HepG2 (cell line): ENCODE results near the gene GPSM1. TPM values are rescaled to one million over a fixed set of nuclear protein-coding genes. Genes with fewer than 3 reads are reported as not detected.

Experiments used
- BCL6 ChIP-seq: IDR thresholded peaks from 2 replicates; pipeline ENCODE4 v1.6.1; 2016; ENCODE audit warnings: missing genetic modification reagents, missing compliant biosample characterization
- CBX5 ChIP-seq: sonication (generic); formaldehyde crosslinking; IDR thresholded peaks from 2 replicates; pipeline ENCODE4 v1.4.0; 2020; ENCODE audit warnings: missing genetic modification reagents, borderline replicate concordance
- EP300 ChIP-seq, 3 experiments: sonication (generic) in 1 of 3; formaldehyde crosslinking in 1 of 3; IDR thresholded peaks; 2 replicates each; pipeline versions ENCODE4 v1.5.1 to v1.6.1; 2011 to 2020; ENCODE audit warnings: low read depth in 2 of 3, low read length in 2 of 3, borderline replicate concordance in 1 of 3, improper control_type of control experiment in 1 of 3, mild to moderate bottlenecking in 1 of 3, missing genetic modification reagents in 1 of 3, moderate library complexity in 1 of 3
- GABPA ChIP-seq, 2 experiments: IDR thresholded peaks; 2 replicates each; pipeline ENCODE4 v1.6.1; 2011 to 2016; ENCODE audit warnings: low read depth in 2 of 2, low read length in 1 of 2, missing biosample characterization in 1 of 2, missing genetic modification characterization in 1 of 2
- HNF4G ChIP-seq, 2 experiments: sonication (generic) in 1 of 2; formaldehyde crosslinking in 1 of 2; IDR thresholded peaks; 2 replicates each; pipeline versions ENCODE4 v1.4.0 to v1.6.1; 2011 to 2020; ENCODE audit warnings: borderline replicate concordance in 2 of 2, low read depth in 2 of 2, mild to moderate bottlenecking in 2 of 2, low read length in 1 of 2, missing genetic modification reagents in 1 of 2, moderate library complexity in 1 of 2
- RFX1 ChIP-seq: fragments of 450-650 bp; IDR thresholded peaks from 2 replicates; pipeline ENCODE4 v1.6.1; 2017
- SMAD1 ChIP-seq: sonication (generic); formaldehyde crosslinking; IDR thresholded peaks from 2 replicates; pipeline ENCODE4 v1.4.0; 2020; ENCODE audit warnings: missing genetic modification reagents, low read depth, mild to moderate bottlenecking, borderline replicate concordance
- SP5 ChIP-seq: IDR thresholded peaks from 2 replicates; pipeline ENCODE4 v1.6.1; 2016; ENCODE audit warnings: low read depth, borderline replicate concordance
- TARDBP ChIP-seq: sonication (generic); formaldehyde crosslinking; IDR thresholded peaks from 2 replicates; pipeline ENCODE4 v1.8.0; 2022; ENCODE audit warnings: mild to moderate bottlenecking, missing genetic modification reagents
- WIZ ChIP-seq: sonication (generic); formaldehyde crosslinking; IDR thresholded peaks from 2 replicates; pipeline ENCODE4 v1.5.1; 2020; ENCODE audit warnings: mild to moderate bottlenecking, missing genetic modification reagents
- ZFP37 ChIP-seq: sonication (generic); formaldehyde crosslinking; IDR thresholded peaks from 2 replicates; pipeline ENCODE4 v1.4.0; 2020; ENCODE audit warnings: missing genetic modification reagents, borderline replicate concordance
- ZFYVE20 ChIP-seq: sonication (generic); formaldehyde crosslinking; IDR thresholded peaks from 2 replicates; pipeline ENCODE4 v1.8.0; 2023; ENCODE audit warnings: low read depth, mild to moderate bottlenecking, moderate library complexity, missing genetic modification reagents, borderline replicate concordance
- ZNF180 ChIP-seq: sonication (generic); formaldehyde crosslinking; IDR thresholded peaks from 2 replicates; pipeline ENCODE4 v1.4.0; 2020; ENCODE audit warnings: low read depth, missing genetic modification reagents, borderline replicate concordance
- ZNF205 ChIP-seq: IDR thresholded peaks from 2 replicates; pipeline ENCODE4 v1.6.1; 2018; ENCODE audit warnings: missing biosample characterization, missing genetic modification reagents
- ZNF224 ChIP-seq: sonication (generic); formaldehyde crosslinking; IDR thresholded peaks from 2 replicates; pipeline ENCODE4 v1.5.0; 2020; ENCODE audit warnings: mild to moderate bottlenecking, missing genetic modification reagents
- ZNF350 ChIP-seq: sonication (generic); formaldehyde crosslinking; IDR thresholded peaks from 2 replicates; pipeline ENCODE4 v1.4.0; 2020; ENCODE audit warnings: mild to moderate bottlenecking, low read depth, missing genetic modification reagents, borderline replicate concordance
- ZNF367 ChIP-seq: sonication (generic); formaldehyde crosslinking; IDR thresholded peaks from 2 replicates; pipeline ENCODE4 v1.4.0; 2020; ENCODE audit warnings: missing genetic modification reagents, borderline replicate concordance
- ZNF761 ChIP-seq: sonication (generic); formaldehyde crosslinking; conservative IDR thresholded peaks from 2 replicates; pipeline ENCODE4 v1.4.0; 2020; ENCODE audit warnings: mild to moderate bottlenecking, missing genetic modification reagents
- polyA plus RNA-seq, 8 experiments: library from polyadenylated mRNA; depleted of rRNA in 3 of 8; stranded (reverse) in 7 of 8; unstranded in 1 of 8; fragments of >200 nt; fragmentation: Illumina TruSeq in 4 of 8; extraction: Trizol in 4 of 8; gene quantifications; 2 replicates each; pipeline versions ENCODE4 v1.2.1 to v1.2.3, GENCODE V29; 2011 to 2016; ENCODE audit warnings: low read depth in 4 of 8, missing spikeins in 1 of 8, mixed read lengths in 1 of 8; ENCODE audit not compliant: insufficient read depth in 1 of 8
- total RNA-seq, 5 experiments: library from RNA; depleted of rRNA; stranded (reverse); fragments of >200 nt; fragmentation: Illumina TruSeq; extraction: Trizol; gene quantifications; 2 replicates each; pipeline ENCODE4 v1.2.3, GENCODE V29; 2016; ENCODE audit warnings: low read depth in 1 of 5
- TF ChIP-seq, protein P1 (sequence below): sonication (generic); formaldehyde crosslinking; IDR thresholded peaks from 2 replicates; pipeline ENCODE4 v1.4.0; 2020; ENCODE audit warnings: mild to moderate bottlenecking, missing genetic modification reagents
- TF ChIP-seq, protein P2 (sequence below): IDR thresholded peaks from 2 replicates; pipeline ENCODE4 v1.4.0; 2020; ENCODE audit warnings: mild to moderate bottlenecking, missing genetic modification reagents
- TF ChIP-seq, protein P3 (sequence below): sonication (generic); formaldehyde crosslinking; IDR thresholded peaks from 2 replicates; pipeline ENCODE4 v1.5.0; 2020; ENCODE audit warnings: missing genetic modification reagents, mild to moderate bottlenecking, borderline replicate concordance

GPSM1 gene
- total and polyA plus RNA-seq, 2 of the 13 experiments (the other 11 are each of a cell fraction or from before 2014, with no cell fraction given): 1.0 to 2.4 TPM

DNA sequence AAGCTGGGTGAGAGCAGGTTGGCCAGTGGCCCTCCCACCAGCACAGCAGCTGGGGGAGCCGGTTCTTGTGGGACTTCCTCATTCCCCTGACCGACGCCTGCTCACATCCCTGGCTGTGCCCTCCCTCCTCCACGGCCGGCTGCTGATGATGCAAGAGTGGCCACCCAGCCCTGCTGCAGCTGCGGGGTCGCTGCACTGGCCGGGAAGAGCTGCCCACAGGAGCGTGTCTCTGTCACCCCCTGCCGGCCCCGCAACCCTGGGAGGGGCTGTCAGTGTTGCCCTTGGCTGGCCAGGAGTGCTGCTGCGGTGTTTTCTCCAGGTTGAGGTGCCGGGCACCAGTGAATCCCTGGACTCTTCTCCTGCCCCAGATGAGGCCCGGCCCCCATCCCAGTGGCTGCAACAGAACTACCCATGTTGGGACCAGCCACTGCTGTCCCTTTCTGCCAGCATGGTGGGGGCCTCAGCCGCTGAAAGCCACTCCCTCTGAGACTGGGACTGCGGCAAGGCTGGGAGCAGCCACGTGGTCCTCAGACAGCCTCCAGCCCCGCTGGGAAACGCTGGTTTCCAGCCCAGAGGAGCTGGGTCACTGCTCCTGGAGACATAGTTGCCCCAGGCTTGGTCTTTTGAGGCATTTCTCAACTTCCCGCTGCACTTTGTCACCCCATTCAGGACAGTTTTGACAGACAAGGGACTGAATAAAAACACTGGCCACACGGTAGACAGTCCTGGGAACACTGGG lies 45.4 kb downstream of the GPSM1 start (continued):
- TF ChIP-seq ZNF224 (CRISPR knock-in tag) (peak; percentile 35; the same call in 1 of the 2 replicates), TARDBP (CRISPR knock-in tag) (no peak), ZFP37 (CRISPR knock-in tag) (0 out of 2 replicates have a peak, but pooled peaks have one; percentile 30), BCL6 (CRISPR knock-in tag) (0 out of 2 replicates have a peak, but pooled peaks have one; percentile 10), HNF4G (IDR thresholded peaks at IDR 0.05; ENCODE audit: borderline replicate concordance, low read depth, low read length) (no peak), HNF4G (CRISPR knock-in tag; IDR thresholded peaks at IDR 0.05; ENCODE audit: borderline replicate concordance, low read depth) (no peak), ZNF205 (CRISPR knock-in tag) (0 out of 2 replicates have a peak, but pooled peaks have one; percentile 32), RFX1 (no peak), ZNF367 (0 out of 2 replicates have a peak, but pooled peaks have one; percentile 36), GABPA (IDR thresholded peaks at IDR 0.05; ENCODE audit: low read depth, low read length) (no peak), GABPA (CRISPR knock-in tag; IDR thresholded peaks at IDR 0.05; ENCODE audit: low read depth) (0 out of 2 replicates have a peak, but pooled peaks have one; percentile 24), WIZ (CRISPR knock-in tag) (no peak), ZNF761 (0 out of 2 replicates have a peak, but pooled peaks have one; percentile 48), SMAD1 (CRISPR knock-in tag) (no peak), ZNF180 (CRISPR knock-in tag) (0 out of 2 replicates have a peak, but pooled peaks have one; percentile 49), ZNF350 (CRISPR knock-in tag) (0 out of 2 replicates have a peak, but pooled peaks have one; percentile 22), CBX5 (peak; percentile 75; the same call in 1 of the 2 replicates), SP5 (CRISPR knock-in tag) (peak; percentile 40; the same call in 1 of the 2 replicates), ZFYVE20 (CRISPR knock-in tag) (0 out of 2 replicates have a peak, but pooled peaks have one; percentile 60), EP300 (IDR thresholded peaks at IDR 0.05; ENCODE audit: low read depth in 2 of 2, low read length in 2 of 2) (peak in 1 of 2 experiments; percentile 11; a peak in 1 of 4 replicates), EP300 (CRISPR knock-in tag; IDR thresholded peaks at IDR 0.05; ENCODE audit: borderline replicate concordance) (no peak)
- TF ChIP-seq, protein P1, sequence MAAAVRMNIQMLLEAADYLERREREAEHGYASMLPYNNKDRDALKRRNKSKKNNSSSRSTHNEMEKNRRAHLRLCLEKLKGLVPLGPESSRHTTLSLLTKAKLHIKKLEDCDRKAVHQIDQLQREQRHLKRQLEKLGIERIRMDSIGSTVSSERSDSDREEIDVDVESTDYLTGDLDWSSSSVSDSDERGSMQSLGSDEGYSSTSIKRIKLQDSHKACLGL (CRISPR knock-in tag): no peak; the same call in 1 of the 2 replicates
- TF ChIP-seq, protein P2, sequence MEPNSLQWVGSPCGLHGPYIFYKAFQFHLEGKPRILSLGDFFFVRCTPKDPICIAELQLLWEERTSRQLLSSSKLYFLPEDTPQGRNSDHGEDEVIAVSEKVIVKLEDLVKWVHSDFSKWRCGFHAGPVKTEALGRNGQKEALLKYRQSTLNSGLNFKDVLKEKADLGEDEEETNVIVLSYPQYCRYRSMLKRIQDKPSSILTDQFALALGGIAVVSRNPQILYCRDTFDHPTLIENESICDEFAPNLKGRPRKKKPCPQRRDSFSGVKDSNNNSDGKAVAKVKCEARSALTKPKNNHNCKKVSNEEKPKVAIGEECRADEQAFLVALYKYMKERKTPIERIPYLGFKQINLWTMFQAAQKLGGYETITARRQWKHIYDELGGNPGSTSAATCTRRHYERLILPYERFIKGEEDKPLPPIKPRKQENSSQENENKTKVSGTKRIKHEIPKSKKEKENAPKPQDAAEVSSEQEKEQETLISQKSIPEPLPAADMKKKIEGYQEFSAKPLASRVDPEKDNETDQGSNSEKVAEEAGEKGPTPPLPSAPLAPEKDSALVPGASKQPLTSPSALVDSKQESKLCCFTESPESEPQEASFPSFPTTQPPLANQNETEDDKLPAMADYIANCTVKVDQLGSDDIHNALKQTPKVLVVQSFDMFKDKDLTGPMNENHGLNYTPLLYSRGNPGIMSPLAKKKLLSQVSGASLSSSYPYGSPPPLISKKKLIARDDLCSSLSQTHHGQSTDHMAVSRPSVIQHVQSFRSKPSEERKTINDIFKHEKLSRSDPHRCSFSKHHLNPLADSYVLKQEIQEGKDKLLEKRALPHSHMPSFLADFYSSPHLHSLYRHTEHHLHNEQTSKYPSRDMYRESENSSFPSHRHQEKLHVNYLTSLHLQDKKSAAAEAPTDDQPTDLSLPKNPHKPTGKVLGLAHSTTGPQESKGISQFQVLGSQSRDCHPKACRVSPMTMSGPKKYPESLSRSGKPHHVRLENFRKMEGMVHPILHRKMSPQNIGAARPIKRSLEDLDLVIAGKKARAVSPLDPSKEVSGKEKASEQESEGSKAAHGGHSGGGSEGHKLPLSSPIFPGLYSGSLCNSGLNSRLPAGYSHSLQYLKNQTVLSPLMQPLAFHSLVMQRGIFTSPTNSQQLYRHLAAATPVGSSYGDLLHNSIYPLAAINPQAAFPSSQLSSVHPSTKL (CRISPR knock-in tag): peak; percentile 48
- TF ChIP-seq, protein P3, sequence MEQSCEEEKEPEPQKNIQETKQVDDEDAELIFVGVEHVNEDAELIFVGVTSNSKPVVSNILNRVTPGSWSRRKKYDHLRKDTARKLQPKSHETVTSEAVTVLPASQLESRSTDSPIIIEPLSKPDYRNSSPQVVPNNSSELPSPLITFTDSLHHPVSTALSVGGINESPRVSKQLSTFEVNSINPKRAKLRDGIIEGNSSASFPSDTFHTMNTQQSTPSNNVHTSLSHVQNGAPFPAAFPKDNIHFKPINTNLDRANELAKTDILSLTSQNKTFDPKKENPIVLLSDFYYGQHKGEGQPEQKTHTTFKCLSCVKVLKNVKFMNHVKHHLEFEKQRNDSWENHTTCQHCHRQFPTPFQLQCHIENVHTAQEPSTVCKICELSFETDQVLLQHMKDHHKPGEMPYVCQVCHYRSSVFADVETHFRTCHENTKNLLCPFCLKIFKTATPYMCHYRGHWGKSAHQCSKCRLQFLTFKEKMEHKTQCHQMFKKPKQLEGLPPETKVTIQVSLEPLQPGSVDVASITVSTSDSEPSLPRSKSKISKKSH: peak; percentile 43; the same call in 1 of the 2 replicates
